ENCODE data around the gene ZNF598. TPM values are rescaled to one million over a fixed set of nuclear protein-coding genes. Genes with fewer than 3 reads are reported as not detected.

ZNF598 gene
- total RNA-seq, 1 donor from 2014 or later = 14.5 TPM

DNA sequence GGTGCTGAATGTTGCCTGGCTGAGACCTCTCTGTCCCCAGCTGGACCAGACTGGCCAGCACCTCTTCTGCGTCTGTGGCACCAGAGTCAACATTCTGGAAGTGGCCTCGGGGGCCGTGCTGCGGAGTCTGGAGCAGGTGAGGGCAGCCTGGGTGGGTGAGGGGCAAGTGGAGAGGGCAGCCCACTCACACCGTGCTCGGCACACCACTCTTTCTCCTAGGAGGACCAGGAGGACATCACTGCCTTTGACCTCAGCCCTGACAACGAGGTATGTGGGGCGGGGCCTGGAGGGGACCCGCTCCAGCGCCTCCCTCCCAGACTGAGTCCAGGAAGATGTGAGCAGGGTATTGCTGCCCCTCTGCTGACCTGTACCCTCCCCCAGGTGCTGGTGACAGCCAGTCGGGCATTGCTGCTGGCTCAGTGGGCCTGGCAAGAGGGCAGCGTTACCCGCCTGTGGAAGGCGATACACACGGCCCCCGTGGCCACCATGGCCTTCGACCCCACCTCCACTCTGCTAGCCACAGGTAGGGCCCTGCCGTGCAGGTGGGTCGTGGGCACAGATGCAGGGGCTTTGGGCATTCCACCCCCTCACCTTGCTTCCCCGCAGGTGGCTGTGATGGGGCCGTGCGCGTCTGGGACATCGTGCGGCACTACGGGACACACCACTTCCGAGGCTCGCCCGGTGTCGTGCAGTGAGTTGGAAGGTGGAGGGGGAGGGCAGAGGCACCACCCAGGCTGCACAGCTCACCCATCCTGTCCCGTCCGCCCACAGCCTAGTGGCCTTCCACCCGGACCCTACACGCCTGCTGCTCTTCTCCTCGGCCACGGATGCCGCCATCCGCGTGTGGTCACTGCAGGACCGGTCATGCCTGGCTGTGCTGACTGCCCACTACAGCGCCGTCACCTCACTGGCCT lies 35.2 kb downstream of the ZNF598 start:
- TF ChIP-seq, protein P1, sequence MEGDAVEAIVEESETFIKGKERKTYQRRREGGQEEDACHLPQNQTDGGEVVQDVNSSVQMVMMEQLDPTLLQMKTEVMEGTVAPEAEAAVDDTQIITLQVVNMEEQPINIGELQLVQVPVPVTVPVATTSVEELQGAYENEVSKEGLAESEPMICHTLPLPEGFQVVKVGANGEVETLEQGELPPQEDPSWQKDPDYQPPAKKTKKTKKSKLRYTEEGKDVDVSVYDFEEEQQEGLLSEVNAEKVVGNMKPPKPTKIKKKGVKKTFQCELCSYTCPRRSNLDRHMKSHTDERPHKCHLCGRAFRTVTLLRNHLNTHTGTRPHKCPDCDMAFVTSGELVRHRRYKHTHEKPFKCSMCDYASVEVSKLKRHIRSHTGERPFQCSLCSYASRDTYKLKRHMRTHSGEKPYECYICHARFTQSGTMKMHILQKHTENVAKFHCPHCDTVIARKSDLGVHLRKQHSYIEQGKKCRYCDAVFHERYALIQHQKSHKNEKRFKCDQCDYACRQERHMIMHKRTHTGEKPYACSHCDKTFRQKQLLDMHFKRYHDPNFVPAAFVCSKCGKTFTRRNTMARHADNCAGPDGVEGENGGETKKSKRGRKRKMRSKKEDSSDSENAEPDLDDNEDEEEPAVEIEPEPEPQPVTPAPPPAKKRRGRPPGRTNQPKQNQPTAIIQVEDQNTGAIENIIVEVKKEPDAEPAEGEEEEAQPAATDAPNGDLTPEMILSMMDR (IDR thresholded peaks at IDR 0.05; ENCODE audit: borderline replicate concordance) = no peak
- H3K27ac ChIP-seq (replicated peaks) = no peak overlapping the region
- no peaks in the 10 kb centered on the region for H3K9me3 ChIP-seq (replicated peaks)
- H3K4me1 ChIP-seq = peaks cover 42% of the 10 kb centered on the region
- intact Hi-C loops (cut with micrococcal nuclease) = no loop called here
- DNase-seq = no peak
- peaks cover 54% of the 10 kb centered on the region for H3K36me3 ChIP-seq
- H3K27me3 ChIP-seq (ENCODE audit: low read depth) = peaks cover 49% of the 10 kb centered on the region
- H3K4me3 ChIP-seq = no peak overlapping the region

DNA sequence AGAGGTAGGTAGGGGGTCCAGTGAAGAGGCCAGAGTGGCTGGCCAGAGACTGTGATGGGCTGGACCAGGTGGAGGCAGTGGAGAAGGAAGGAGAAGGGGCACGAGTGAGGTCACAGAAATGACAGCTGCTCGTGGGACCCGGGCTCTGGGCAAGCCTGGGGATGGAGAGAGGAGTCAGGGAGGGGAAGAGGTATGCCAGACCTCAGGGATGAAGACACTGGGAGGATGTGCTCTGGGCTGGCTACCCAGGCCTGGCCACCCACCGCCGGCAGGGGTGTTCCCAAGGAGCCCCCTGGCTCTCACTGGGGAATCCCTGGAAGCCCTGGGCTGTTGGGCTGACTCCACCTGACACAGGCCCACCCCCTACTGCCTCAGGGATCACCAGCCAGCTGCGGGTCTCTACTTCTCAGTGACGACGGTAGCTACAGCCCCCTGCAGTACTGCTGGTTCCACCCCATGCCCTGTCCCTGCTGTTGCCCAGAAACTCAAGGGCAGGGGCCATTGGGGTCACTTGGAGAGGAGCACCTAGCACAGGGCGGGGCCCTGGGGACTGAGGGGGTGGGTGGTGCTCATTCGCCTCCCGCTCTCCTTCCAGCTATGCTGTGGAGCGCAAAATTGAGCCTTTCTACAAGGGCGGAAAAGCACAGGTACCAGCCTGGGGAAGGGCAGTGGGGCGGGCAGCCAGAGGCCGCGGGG lies 36.0 kb downstream of the ZNF598 start:
- no peak for DNase-seq
- Histone ChIP-seq H3K27me3 (ENCODE audit: low read depth) (peaks cover 41% of the 10 kb centered on the region), H3K27ac (replicated peaks) (no peak overlapping the region), H3K36me3 (peaks cover 48% of the 10 kb centered on the region), H3K9me3 (replicated peaks) (no peaks in the 10 kb centered on the region), H3K4me1 (peaks cover 34% of the 10 kb centered on the region), H3K4me3 (peak overlapping the region; percentile 100)
- intact Hi-C loops (cut with micrococcal nuclease) = no loop called here
- TF ChIP-seq, protein P1 (IDR thresholded peaks at IDR 0.05; ENCODE audit: borderline replicate concordance) = no peak

GRCh38 chr16:1972490-1972877 lies 37.1 kb downstream of the ZNF598 start:
- no peak for DNase-seq
- TF ChIP-seq, protein P1 (IDR thresholded peaks at IDR 0.05; ENCODE audit: borderline replicate concordance) = no peak

GRCh38 chr16:1971796-1972489 lies 37.7 kb downstream of the ZNF598 start, which contains the start of gene TBL3:
Gene TBL3, plus strand, starts transcription at chr16:1972053. Its CDS starts 112 bp downstream, at chr16:1972165.
- Histone ChIP-seq H3K4me3 (peak within 1 kb of the TSS; percentile 100), H3K27me3 (ENCODE audit: low read depth) (peaks cover 24% of the 10 kb centered on the region), H3K9me3 (replicated peaks) (no peaks in the 10 kb centered on the region), H3K27ac (replicated peaks) (peak within 1 kb of the TSS; percentile 92), H3K4me1 (peaks cover 34% of the 10 kb centered on the region), H3K36me3 (peaks cover 32% of the 10 kb centered on the region)
- TF ChIP-seq, protein P1 (IDR thresholded peaks at IDR 0.05; ENCODE audit: borderline replicate concordance) = no peak
- DNase-seq = peak; percentile 94
- intact Hi-C loops (cut with micrococcal nuclease) = no loop called here

More at GRCh38 chr16:1972490-1972877, 37.1 kb downstream of the ZNF598 start:
- peaks cover 37% of the 10 kb centered on the region for H3K36me3 ChIP-seq
- intact Hi-C loops (cut with micrococcal nuclease) = no loop called here
- H3K27me3 ChIP-seq (ENCODE audit: low read depth) = peaks cover 29% of the 10 kb centered on the region
- H3K9me3 ChIP-seq (replicated peaks) = no peaks in the 10 kb centered on the region
- peak overlapping the region; percentile 100 for H3K4me3 ChIP-seq
- H3K27ac ChIP-seq (replicated peaks) = peak overlapping the region; percentile 92
- peaks cover 34% of the 10 kb centered on the region for H3K4me1 ChIP-seq

Measured in left ventricle myocardium inferior (tissue), 1 donor.